Endothelial cell of umbilical vein (primary cell): ENCODE data around the gene NUTM2A. TPM values are rescaled to one million over a fixed set of nuclear protein-coding genes. Genes with fewer than 3 reads are reported as not detected.
"Not testable (repeated sequence)": the region's sequence is repeated elsewhere in the genome, so short reads cannot be mapped to it uniquely, and the experiment has no call there.

Experiments used
- BruUV-seq: library from RNA; stranded (reverse); fragments of 400-500 nt; replicated peaks from 2 replicates; lab custom pipeline; 2021; lab: Mats Ljungman, UMichigan
- CTCF ChIA-PET: fragments of 300-600, 350-600 bp; sonication (Branson Sonifier 250); formaldehyde crosslinking; loops from one replicate; lab custom pipeline; 2021; ENCODE audit warnings: antibody characterized with exemption, inconsistent platforms; lab: Charles Lee
- POLR2A ChIA-PET: fragments of 300-600, 350-600 bp; sonication (Branson Sonifier 250); formaldehyde crosslinking; loops from one replicate; lab custom pipeline; 2021; ENCODE audit warnings: antibody characterized with exemption, inconsistent platforms; lab: Charles Lee
- DNase-seq: peaks from one replicate; pipeline ENCODE4 v3.0.0-alpha.2; 2011; ENCODE audit warnings: low read depth, low spot score
- FAIRE-seq: peaks from 2 replicates; lab custom pipeline; 2011; peaks lifted over from hg19 to GRCh38; lab: Jason Lieb, UNC
- H2AFZ ChIP-seq: 2 replicates; pipeline ENCODE4 v1.6.0; 2012; ENCODE audit warnings: low read depth, low read length, control low read depth, inconsistent platforms
- H3K27ac ChIP-seq: 2 replicates; pipeline ENCODE4 v1.5.1; 2011; ENCODE audit warnings: low read depth, mild to moderate bottlenecking, control low read depth, low read length, moderate library complexity; ENCODE audit not compliant: insufficient read depth
- H3K27me3 ChIP-seq, 2 experiments: 2 replicates each; pipeline versions ENCODE4 v1.6.0 to v1.6.1; 2011; ENCODE audit warnings: low read length in 2 of 2, mixed read lengths in 1 of 2; ENCODE audit not compliant: control insufficient read depth in 2 of 2, insufficient read depth in 2 of 2
- H3K36me3 ChIP-seq, 2 experiments: 2 replicates in 1 of 2; 3 replicates in 1 of 2; pipeline ENCODE4 v1.5.1; 2011; ENCODE audit warnings: low read length in 2 of 2, mild to moderate bottlenecking in 1 of 2, moderate library complexity in 1 of 2; ENCODE audit not compliant: control insufficient read depth in 2 of 2, insufficient read depth in 2 of 2; ENCODE audit errors: extremely low read depth in 1 of 2
- H3K4me1 ChIP-seq: 3 replicates; pipeline ENCODE4 v1.5.1; 2011; ENCODE audit warnings: mild to moderate bottlenecking, low read length; ENCODE audit not compliant: control insufficient read depth, insufficient read depth; ENCODE audit errors: extremely low read depth
- H3K4me2 ChIP-seq: 2 replicates; pipeline ENCODE4 v1.6.1; 2011; ENCODE audit warnings: low read length, control low read depth, mixed read lengths; ENCODE audit not compliant: insufficient read depth
- H3K4me3 ChIP-seq, 3 experiments: fragments of 200-600 bp in 1 of 3; sonication (generic), shearing (Covaris generic) in 1 of 3; replicated peaks in 1 of 3; 2 replicates each; pipeline ENCODE4 v1.5.1; 2011 to 2016; ENCODE audit warnings: control low read depth in 3 of 3, low read length in 3 of 3, mild to moderate bottlenecking in 2 of 3, inconsistent platforms in 1 of 3, low read depth in 1 of 3, moderate library complexity in 1 of 3; ENCODE audit not compliant: insufficient read depth in 1 of 3
- H3K79me2 ChIP-seq: 2 replicates; pipeline ENCODE4 v1.6.0; 2012; ENCODE audit warnings: low read length, inconsistent platforms; ENCODE audit not compliant: control insufficient read depth, insufficient read depth
- H3K9ac ChIP-seq: replicated peaks from 2 replicates; pipeline ENCODE3; 2011; ENCODE audit warnings: low read length, control low read depth; ENCODE audit not compliant: insufficient read depth; ENCODE audit errors: extremely low read depth
- H3K9me1 ChIP-seq: replicated peaks from 3 replicates; pipeline ENCODE4 v1.6.0; 2011; ENCODE audit warnings: mild to moderate bottlenecking, low read length; ENCODE audit not compliant: control insufficient read depth, insufficient read depth; ENCODE audit errors: extremely low read depth
- H3K9me3 ChIP-seq: replicated peaks from 2 replicates; pipeline ENCODE4 v1.5.1; 2012; ENCODE audit warnings: low read length, inconsistent platforms; ENCODE audit not compliant: control insufficient read depth, insufficient read depth
- H4K20me1 ChIP-seq: replicated peaks from 2 replicates; pipeline ENCODE3; 2011; ENCODE audit warnings: mild to moderate bottlenecking, low read length; ENCODE audit not compliant: control insufficient read depth, insufficient read depth; ENCODE audit errors: extremely low read depth
- dilution Hi-C: fragments of 300-500 bp; cut with MboI; formaldehyde crosslinking; loops from one replicate; pipeline ENCODE4 v1.15.0; 2019; ENCODE audit warnings: low sequenced_read_pairs; ENCODE audit not compliant: extremely low pct_ligation_motif_present
- intact Hi-C: fragments of 100-400 bp; cut with micrococcal nuclease; formaldehyde crosslinking; loops from one replicate; pipeline ENCODE4 v1.10.0; 2022
- polyA plus RNA-seq, 4 experiments: library from polyadenylated mRNA; depleted of rRNA in 3 of 4; stranded (reverse) in 3 of 4; unstranded in 1 of 4; fragments of >200 nt; gene quantifications; 2 replicates each; pipeline versions ENCODE4 v1.2.1 to v1.2.3, GENCODE V29; 2011 to 2012; ENCODE audit warnings: missing spikeins in 1 of 4
- total RNA-seq: library from RNA; stranded (reverse); gene quantifications from 2 replicates; pipeline ENCODE4 v1.2.3, GENCODE V29; 2021

Gene NUTM2A
- total and polyA plus RNA-seq, 2 donors (not counting 3 experiments of a cell fraction or from before 2014, with no cell fraction given), result 0.36 to 0.73 TPM

DNA sequence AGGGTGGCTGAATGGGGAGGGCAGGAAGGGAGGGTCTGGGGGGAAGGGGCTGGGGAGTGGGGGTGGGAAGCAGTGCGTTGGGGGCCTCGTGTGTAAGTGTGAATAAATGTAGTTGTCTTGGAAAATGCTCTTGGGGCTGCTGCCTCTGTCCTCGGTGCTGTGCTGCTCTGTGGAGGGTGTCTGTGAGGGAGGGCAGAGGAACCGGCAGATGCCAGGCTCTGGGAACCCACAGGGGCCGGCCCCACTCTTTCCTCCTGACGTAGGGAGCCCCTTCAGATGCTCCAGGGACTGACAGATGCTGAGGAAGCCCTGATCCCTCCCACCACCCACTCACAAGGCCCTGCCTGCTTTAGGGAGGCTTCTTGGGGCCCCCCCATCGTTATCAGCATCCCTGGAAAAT is 9.6 kb downstream of the NUTM2A start:
- intact Hi-C loops, H3K9me1 ChIP-seq, FAIRE-seq, H3K36me3 ChIP-seq, H4K20me1 ChIP-seq, H3K79me2 ChIP-seq, H3K4me1 ChIP-seq, dilution Hi-C loops, POLR2A ChIA-PET, DNase-seq, BruUV-seq, H3K27me3 ChIP-seq, H3K9ac ChIP-seq, H3K27ac ChIP-seq, H2AFZ ChIP-seq, CTCF ChIA-PET, H3K9me3 ChIP-seq, H3K4me2 ChIP-seq, H3K4me3 ChIP-seq: not testable (repeated sequence)

DNA sequence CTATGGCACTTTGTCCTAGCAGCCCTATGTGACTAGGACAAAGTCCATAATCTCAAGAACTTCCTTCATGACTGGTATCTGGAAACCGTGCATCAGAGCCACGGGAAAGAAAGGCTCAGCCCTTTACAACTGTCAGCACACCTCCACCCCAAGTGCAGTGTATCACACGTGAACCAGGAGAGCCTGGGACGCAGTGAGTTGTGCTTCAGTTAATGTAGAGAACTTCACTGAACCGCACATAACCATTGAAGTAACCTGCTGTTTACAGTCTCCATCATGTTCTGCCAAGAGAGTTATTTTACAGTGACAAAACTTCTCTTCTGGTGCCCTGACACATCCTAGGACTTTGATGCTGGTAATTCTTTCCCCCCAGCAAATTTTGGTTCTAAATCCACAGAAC is 12.0 kb downstream of the NUTM2A start:
- H3K9me3 ChIP-seq, POLR2A ChIA-PET, DNase-seq, H2AFZ ChIP-seq, H3K79me2 ChIP-seq, BruUV-seq, H3K4me1 ChIP-seq, H3K4me3 ChIP-seq, H3K4me2 ChIP-seq, H3K27me3 ChIP-seq, CTCF ChIA-PET, intact Hi-C loops, H3K36me3 ChIP-seq, H3K9ac ChIP-seq, H3K27ac ChIP-seq, FAIRE-seq, dilution Hi-C loops, H4K20me1 ChIP-seq, H3K9me1 ChIP-seq: not testable (repeated sequence)

DNA sequence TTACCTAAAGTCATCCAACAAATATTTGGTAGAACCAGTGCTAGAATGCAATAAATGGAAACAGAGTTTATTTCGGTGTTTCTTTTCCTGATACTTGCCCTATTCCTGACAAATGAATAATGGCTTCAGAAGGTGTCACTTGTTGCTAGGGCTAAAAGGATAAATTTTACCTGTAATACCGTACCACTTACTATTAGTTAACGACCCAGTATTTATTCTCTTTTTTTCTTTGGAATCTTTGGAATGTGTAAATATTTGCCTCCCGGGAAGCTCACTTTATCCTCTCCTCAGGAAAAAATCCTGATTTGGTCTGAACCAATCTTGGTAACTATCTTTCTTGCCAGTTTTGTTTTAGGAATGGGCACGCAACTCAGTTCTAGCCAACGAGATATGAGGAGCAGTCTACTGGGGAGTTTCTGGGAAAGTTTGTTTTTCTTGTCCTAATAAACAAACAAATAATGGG is 14.1 kb downstream of the NUTM2A start:
- H3K79me2 ChIP-seq, H3K9me3 ChIP-seq, H3K4me2 ChIP-seq, H3K27me3 ChIP-seq, H3K9me1 ChIP-seq, FAIRE-seq, H3K36me3 ChIP-seq, BruUV-seq, DNase-seq, H3K9ac ChIP-seq, H4K20me1 ChIP-seq, dilution Hi-C loops, intact Hi-C loops, H3K27ac ChIP-seq, H2AFZ ChIP-seq, POLR2A ChIA-PET, H3K4me1 ChIP-seq, H3K4me3 ChIP-seq, CTCF ChIA-PET: not testable (repeated sequence)

DNA sequence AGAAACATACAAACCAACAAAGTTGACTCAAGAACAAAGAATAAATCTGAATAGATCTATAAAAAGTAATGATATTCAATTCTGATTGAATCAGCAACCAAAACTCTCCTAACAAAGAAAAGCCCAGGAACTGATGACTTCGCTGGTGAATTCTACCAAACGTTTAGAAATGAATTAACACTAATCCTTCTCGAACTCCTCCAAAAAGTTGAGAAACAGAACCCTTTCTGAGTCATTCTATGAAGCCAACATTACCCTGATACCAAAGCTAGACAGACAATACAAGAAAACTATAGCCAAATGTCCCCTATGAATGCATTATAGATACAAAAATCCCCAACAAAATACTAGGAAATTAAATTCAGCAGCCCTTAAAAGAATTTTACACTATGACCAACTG is 16.9 kb downstream of the NUTM2A start:
- BruUV-seq, DNase-seq, H3K9ac ChIP-seq, H3K4me2 ChIP-seq, H3K4me1 ChIP-seq, H3K36me3 ChIP-seq, H2AFZ ChIP-seq, H3K27me3 ChIP-seq, intact Hi-C loops, FAIRE-seq, H3K4me3 ChIP-seq, CTCF ChIA-PET, H3K79me2 ChIP-seq, H3K9me3 ChIP-seq, H3K9me1 ChIP-seq, dilution Hi-C loops, H3K27ac ChIP-seq, POLR2A ChIA-PET, H4K20me1 ChIP-seq: not testable (repeated sequence)
